Epithelial cell of proximal tubule (primary cell): ENCODE results near the gene BAIAP2L1. TPM values are rescaled to one million over a fixed set of nuclear protein-coding genes. Genes with fewer than 3 reads are reported as not detected.
A peak's percentile ranks its signal among the peaks of the same experiment; 100 is the strongest.

Source experiments
- DNase-seq: peaks from one replicate; pipeline ENCODE4 v3.0.0-alpha.2; 2011; ENCODE audit warnings: low read depth
- H3K4me3 ChIP-seq: 2 replicates; pipeline ENCODE4 v1.5.1; 2011; ENCODE audit warnings: low read depth, mild to moderate bottlenecking, low read length
- CTCF ChIP-seq: conservative IDR thresholded peaks from 2 replicates; pipeline ENCODE4 v1.5.1; 2012; ENCODE audit warnings: low read depth, mild to moderate bottlenecking, low read length
- total RNA-seq: library from RNA; depleted of rRNA; stranded (reverse); fragments of >200 nt; gene quantifications from 2 replicates; pipeline ENCODE4 v1.2.3, GENCODE V29; 2015

Gene BAIAP2L1
- total RNA-seq, 1 donor from 2014 or later = 46.8 TPM

- DNase-seq = no peak
- TF ChIP-seq CTCF = no peak
- H3K4me3 ChIP-seq = no peak overlapping the region
Measured at GRCh38 chr7:98294326-98294725, 106.6 kb downstream of the BAIAP2L1 start.

GRCh38 chr7:98293746-98294145 lies 107.1 kb downstream of the BAIAP2L1 start:
- no peak overlapping the region for H3K4me3 ChIP-seq
- no peak for TF ChIP-seq CTCF
- DNase-seq = no peak

- no peak for TF ChIP-seq CTCF
- DNase-seq = no peak
- H3K4me3 ChIP-seq = no peak overlapping the region
Measured at GRCh38 chr7:98293265-98293664, 107.6 kb downstream of the BAIAP2L1 start.

DNA sequence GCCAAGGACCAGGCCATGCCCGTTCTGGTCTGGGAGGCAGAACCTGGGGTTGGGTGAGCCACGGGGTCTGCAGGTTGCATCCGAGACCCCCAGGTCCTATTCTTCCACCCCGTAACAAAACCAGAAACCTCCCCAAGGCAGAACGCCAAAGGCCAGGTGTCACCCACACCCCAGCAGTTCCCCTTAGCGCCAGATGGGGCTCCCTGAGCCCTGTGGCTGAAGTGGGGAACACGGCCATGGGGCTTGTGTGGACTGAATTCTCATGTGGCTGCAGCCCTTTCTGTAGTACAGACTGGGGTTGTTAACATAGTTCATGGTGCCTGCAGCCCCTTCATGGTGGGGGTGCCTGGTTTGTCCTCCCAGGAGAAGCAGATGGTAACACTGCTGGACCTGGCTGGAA lies 109.2 kb downstream of the BAIAP2L1 start:
- TF ChIP-seq CTCF = peak; percentile 17
- H3K4me3 ChIP-seq = no peak overlapping the region
- DNase-seq = no peak

DNA sequence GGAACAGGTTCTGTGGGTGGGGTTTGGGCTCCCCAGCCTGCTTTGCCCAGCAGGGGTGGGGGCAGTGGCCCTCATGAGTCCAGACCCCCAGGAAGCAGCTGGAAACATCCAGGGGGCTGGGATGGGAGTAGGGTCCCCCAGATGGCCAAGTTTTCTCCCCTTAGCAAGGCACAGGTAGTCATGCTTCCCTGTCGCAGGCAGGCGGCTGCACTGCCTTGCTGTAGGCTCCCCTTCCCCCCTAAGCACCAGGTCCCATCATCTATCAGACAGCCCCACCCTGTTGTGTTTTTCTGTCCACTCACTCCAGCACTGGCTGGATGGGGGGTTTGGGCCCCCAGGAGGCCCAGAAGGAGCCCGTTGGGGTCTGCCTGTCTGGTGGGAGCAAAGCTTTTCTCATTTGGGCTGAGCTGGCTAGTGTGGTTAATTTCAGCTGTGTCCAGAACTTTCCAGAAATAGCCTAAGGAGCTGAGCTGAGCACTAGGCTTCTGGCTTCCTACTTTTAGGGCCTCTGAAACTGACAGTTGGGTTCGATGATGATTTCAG lies 111.5 kb downstream of the BAIAP2L1 start:
- no peak for DNase-seq
- no peak for TF ChIP-seq CTCF
- H3K4me3 ChIP-seq = no peak overlapping the region

DNA sequence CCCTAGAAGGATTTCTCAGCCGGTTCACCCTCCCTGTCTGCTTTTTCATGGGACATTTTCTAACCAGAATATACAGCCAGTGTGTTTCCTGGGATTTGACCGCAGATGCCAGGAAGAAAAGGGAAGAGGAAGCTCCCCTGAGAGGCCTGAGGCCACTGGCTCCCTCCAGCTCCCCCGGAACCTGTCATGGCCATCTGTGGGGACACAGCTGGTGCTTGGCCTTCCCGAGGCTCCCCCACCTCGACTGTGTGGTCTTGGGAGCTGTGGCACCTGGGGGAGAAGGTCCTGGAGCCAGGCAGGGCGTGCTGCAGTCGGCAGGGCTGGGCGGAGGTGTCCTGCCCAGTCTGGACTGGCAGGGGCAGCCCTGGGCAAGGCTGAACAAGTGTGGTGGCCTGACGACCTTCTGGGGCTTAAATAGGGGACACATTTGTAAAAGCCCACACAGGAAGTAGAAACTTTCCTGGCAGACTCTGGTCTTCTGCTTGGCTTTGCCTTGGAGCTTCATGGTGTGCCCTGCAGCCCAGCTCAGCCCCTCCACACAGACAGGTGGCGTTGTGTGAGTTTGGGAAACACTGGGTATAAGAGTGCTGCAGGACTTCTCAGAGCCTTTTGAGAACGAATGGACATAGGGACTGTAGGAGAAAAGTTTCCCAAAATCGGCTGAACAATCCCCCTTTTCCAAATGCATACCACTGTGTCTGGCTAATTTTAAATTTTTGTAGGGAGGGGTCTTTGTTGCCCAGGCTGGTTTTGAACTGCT lies 112.6 kb downstream of the BAIAP2L1 start:
- DNase-seq = no peak
- no peak overlapping the region for H3K4me3 ChIP-seq

More for the DNA sequence above, 112.6 kb downstream of the BAIAP2L1 start:
- TF ChIP-seq CTCF = no peak
